K562 (cell line): Measurements from ENCODE around the gene ZCCHC24. TPM values are rescaled to one million over a fixed set of nuclear protein-coding genes. Genes with fewer than 3 reads are reported as not detected.

Source experiments
- ATF1 ChIP-seq, 2 experiments: fragments of 450-650 bp in 1 of 2; IDR thresholded peaks; 2 replicates each; pipeline ENCODE4 v1.6.1; 2016; ENCODE audit warnings: missing compliant biosample characterization in 1 of 2, missing genetic modification characterization in 1 of 2
- DPF2 ChIP-seq: fragments of 450-650 bp; IDR thresholded peaks from 2 replicates; pipeline ENCODE4 v1.6.1; 2016
- EP300 ChIP-seq: IDR thresholded peaks from 2 replicates; pipeline ENCODE4 v1.6.1; 2012; ENCODE audit warnings: low read length, improper control_type of control experiment
- ETV1 ChIP-seq: fragments of 450-650 bp; conservative IDR thresholded peaks from 2 replicates; pipeline ENCODE4 v1.6.1; 2016; ENCODE audit warnings: missing genetic modification characterization, control low read depth, low read depth, missing compliant biosample characterization
- IRF2 ChIP-seq: sonication (generic); formaldehyde crosslinking; IDR thresholded peaks from 2 replicates; pipeline ENCODE4 v1.8.1; 2022; ENCODE audit warnings: mild to moderate bottlenecking, missing genetic modification reagents
- MED1 ChIP-seq: sonication (generic); formaldehyde crosslinking; IDR thresholded peaks from 2 replicates; pipeline ENCODE4 v1.8.1; 2023; ENCODE audit warnings: missing genetic modification reagents, borderline replicate concordance
- MTF1 ChIP-seq: fragments of 250-450 bp; sonication (Bioruptor Pico); IDR thresholded peaks from 2 replicates; pipeline ENCODE4 v1.9.0; 2021; ENCODE audit warnings: moderate library complexity, mild to moderate bottlenecking, inconsistent platforms, borderline replicate concordance
- POLR2AphosphoS5 ChIP-seq: IDR thresholded peaks from 2 replicates; pipeline ENCODE4 v1.6.1; 2011; ENCODE audit warnings: mild to moderate bottlenecking, low read depth, low read length, moderate library complexity; ENCODE audit not compliant: control insufficient read depth, insufficient read depth
- RBM15 ChIP-seq: fragments of 200-400 bp; formaldehyde crosslinking; IDR thresholded peaks from 2 replicates; pipeline ENCODE4 v1.6.1; 2018; ENCODE audit warnings: mild to moderate bottlenecking, low read length, moderate library complexity; ENCODE audit not compliant: insufficient read depth
- SMARCA5 ChIP-seq: fragments of 450-650 bp; IDR thresholded peaks from 2 replicates; pipeline ENCODE4 v1.6.1; 2016
- TAF9B ChIP-seq: fragments of 450-650 bp; IDR thresholded peaks from 2 replicates; pipeline ENCODE4 v1.6.1; 2018; ENCODE audit warnings: mild to moderate bottlenecking; ENCODE audit not compliant: partially characterized antibody
- TOE1 ChIP-seq, 2 experiments: fragments of 450-650 bp in 1 of 2; sonication (generic) in 1 of 2; formaldehyde crosslinking in 1 of 2; IDR thresholded peaks; 2 replicates each; pipeline versions ENCODE4 v1.7.1 to v1.8.0; 2016 to 2022; ENCODE audit warnings: borderline replicate concordance in 2 of 2, mild to moderate bottlenecking in 2 of 2, antibody characterized with exemption in 1 of 2, inconsistent platforms in 1 of 2, low read depth in 1 of 2, missing genetic modification reagents in 1 of 2, moderate library complexity in 1 of 2
- ZNF24 ChIP-seq: fragments of 450-650 bp; IDR thresholded peaks from 2 replicates; pipeline ENCODE4 v1.6.1; 2016
- ZNF75A ChIP-seq: fragments of 450-650 bp; formaldehyde crosslinking; IDR thresholded peaks from 2 replicates; pipeline ENCODE4 v1.4.0; 2020; ENCODE audit warnings: mild to moderate bottlenecking
- ZNF76 ChIP-seq: fragments of 250-450 bp; sonication (Bioruptor Pico); IDR thresholded peaks from 2 replicates; pipeline ENCODE4 v1.4.0; 2020; ENCODE audit warnings: mild to moderate bottlenecking, moderate library complexity, borderline replicate concordance
- ZNF778 ChIP-seq: fragments of 450-650 bp; formaldehyde crosslinking; IDR thresholded peaks from 2 replicates; pipeline ENCODE4 v1.4.0; 2020; ENCODE audit warnings: mild to moderate bottlenecking, moderate library complexity
- polyA plus RNA-seq, 8 experiments: library from polyadenylated mRNA; depleted of rRNA in 4 of 8; stranded (reverse) in 5 of 8; unstranded in 3 of 8; fragments of >200 nt; fragmentation: Nextera tagmentation in 2 of 8; fragmentation: Illumina TruSeq in 1 of 8; extraction: Ambion mirVana in 2 of 8; extraction: Trizol in 1 of 8; gene quantifications; 2 replicates each; pipeline versions ENCODE4 v1.2.1 to v1.2.3, GENCODE V29; 2011 to 2014; ENCODE audit warnings: inconsistent platforms in 1 of 8, missing spikeins in 1 of 8
- total RNA-seq, 7 experiments: library from RNA; depleted of rRNA in 6 of 7; stranded (reverse); fragments of >200 nt in 6 of 7; fragmentation: Illumina TruSeq in 2 of 7; extraction: Trizol in 2 of 7; gene quantifications; 2 replicates each; pipeline versions ENCODE4 v1.2.1 to v1.2.3, GENCODE V29; 2011 to 2021; ENCODE audit warnings: low replicate concordance in 1 of 7
- TF ChIP-seq, protein P1 (sequence below): sonication (generic); formaldehyde crosslinking; IDR thresholded peaks from 2 replicates; pipeline ENCODE4 v1.8.1; 2022; ENCODE audit warnings: missing genetic modification reagents
- TF ChIP-seq, protein P2 (sequence below): IDR thresholded peaks from 2 replicates; pipeline ENCODE4 v1.6.1; 2011; ENCODE audit not compliant: insufficient read length; ENCODE audit errors: extremely low read depth
- TF ChIP-seq, protein P3 (sequence below): fragments of 200-800 bp; sonication (Bioruptor generic); IDR thresholded peaks from 2 replicates; pipeline ENCODE4 v1.6.1; 2016; ENCODE audit warnings: missing genetic modification characterization, missing compliant biosample characterization

The ZCCHC24 gene
- total and polyA plus RNA-seq, 9 of the 15 experiments (the other 6 are each of a cell fraction or from before 2014, with no cell fraction given) = 0.84 to 11.0 (median 4.6) TPM

DNA sequence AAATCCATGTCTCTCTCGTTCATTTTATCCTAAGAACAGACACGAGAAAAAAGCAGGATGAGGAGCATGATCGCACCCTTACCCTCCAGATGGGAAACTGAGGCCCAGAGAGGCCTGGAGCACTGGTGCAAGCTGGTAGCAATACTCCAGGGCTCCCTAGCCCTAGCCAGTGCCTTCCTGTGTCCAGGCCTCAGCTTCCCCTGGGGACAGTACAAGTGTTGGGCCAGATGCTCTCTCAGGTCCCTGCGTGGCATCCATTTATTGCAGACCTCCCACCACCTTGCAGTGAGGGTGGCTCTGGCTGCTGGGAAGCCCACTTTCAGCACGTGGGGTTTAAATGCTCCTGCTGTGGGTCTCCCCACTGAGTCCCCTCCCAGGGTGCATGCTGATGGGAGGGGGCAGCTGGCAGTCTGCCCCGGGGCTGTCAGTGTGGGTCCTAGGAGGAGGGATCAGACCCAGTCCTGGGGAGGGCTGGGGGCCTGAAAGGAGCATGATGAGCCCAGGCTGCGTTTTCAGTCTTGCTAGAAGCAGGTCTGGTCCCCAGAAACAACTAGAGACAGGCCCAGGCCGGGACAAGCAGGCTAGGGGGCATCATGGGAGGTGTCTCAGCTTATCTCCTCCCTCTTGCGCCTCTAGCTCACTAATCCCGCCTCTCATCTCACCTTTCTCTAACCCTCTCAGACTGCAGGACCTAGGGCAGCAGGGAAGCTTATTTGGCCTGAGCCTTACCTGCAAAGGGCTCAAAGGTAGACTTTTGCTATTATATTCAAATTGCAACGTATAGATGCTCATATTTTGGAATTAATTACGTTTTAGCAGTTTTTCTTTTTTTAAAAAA, 98.8 kb downstream of the ZCCHC24 start (continued):
- no peak for TF ChIP-seq ZNF24
- TF ChIP-seq ZNF75A (CRISPR knock-in tag) = no peak
- TF ChIP-seq RBM15 = no peak
- TF ChIP-seq MTF1 (CRISPR knock-in tag) = 0 out of 2 replicates have a peak, but pooled peaks have one; percentile 26
- no peak for TF ChIP-seq ZNF778 (CRISPR knock-in tag)
- TF ChIP-seq, protein P1, sequence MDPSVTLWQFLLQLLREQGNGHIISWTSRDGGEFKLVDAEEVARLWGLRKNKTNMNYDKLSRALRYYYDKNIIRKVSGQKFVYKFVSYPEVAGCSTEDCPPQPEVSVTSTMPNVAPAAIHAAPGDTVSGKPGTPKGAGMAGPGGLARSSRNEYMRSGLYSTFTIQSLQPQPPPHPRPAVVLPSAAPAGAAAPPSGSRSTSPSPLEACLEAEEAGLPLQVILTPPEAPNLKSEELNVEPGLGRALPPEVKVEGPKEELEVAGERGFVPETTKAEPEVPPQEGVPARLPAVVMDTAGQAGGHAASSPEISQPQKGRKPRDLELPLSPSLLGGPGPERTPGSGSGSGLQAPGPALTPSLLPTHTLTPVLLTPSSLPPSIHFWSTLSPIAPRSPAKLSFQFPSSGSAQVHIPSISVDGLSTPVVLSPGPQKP (CRISPR knock-in tag) = no peak
- peak; percentile 11; the same call in 1 of the 2 replicates for TF ChIP-seq ETV1
- no peak for TF ChIP-seq TOE1 (IDR thresholded peaks at IDR 0.05; ENCODE audit: borderline replicate concordance)
- no peak for TF ChIP-seq TOE1 (CRISPR knock-in tag; IDR thresholded peaks at IDR 0.05; ENCODE audit: borderline replicate concordance, low read depth)
- TF ChIP-seq, protein P2, sequence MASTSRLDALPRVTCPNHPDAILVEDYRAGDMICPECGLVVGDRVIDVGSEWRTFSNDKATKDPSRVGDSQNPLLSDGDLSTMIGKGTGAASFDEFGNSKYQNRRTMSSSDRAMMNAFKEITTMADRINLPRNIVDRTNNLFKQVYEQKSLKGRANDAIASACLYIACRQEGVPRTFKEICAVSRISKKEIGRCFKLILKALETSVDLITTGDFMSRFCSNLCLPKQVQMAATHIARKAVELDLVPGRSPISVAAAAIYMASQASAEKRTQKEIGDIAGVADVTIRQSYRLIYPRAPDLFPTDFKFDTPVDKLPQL = no peak
- TF ChIP-seq ZNF76 = no peak
- TF ChIP-seq IRF2 (CRISPR knock-in tag) = 0 out of 2 replicates have a peak, but pooled peaks have one; percentile 27
- no peak for TF ChIP-seq POLR2AphosphoS5
- no peak for TF ChIP-seq MED1 (CRISPR knock-in tag)
- TF ChIP-seq SMARCA5 = no peak
- TF ChIP-seq DPF2 = peak; percentile 58; the same call in 1 of the 2 replicates
- TF ChIP-seq, protein P3, sequence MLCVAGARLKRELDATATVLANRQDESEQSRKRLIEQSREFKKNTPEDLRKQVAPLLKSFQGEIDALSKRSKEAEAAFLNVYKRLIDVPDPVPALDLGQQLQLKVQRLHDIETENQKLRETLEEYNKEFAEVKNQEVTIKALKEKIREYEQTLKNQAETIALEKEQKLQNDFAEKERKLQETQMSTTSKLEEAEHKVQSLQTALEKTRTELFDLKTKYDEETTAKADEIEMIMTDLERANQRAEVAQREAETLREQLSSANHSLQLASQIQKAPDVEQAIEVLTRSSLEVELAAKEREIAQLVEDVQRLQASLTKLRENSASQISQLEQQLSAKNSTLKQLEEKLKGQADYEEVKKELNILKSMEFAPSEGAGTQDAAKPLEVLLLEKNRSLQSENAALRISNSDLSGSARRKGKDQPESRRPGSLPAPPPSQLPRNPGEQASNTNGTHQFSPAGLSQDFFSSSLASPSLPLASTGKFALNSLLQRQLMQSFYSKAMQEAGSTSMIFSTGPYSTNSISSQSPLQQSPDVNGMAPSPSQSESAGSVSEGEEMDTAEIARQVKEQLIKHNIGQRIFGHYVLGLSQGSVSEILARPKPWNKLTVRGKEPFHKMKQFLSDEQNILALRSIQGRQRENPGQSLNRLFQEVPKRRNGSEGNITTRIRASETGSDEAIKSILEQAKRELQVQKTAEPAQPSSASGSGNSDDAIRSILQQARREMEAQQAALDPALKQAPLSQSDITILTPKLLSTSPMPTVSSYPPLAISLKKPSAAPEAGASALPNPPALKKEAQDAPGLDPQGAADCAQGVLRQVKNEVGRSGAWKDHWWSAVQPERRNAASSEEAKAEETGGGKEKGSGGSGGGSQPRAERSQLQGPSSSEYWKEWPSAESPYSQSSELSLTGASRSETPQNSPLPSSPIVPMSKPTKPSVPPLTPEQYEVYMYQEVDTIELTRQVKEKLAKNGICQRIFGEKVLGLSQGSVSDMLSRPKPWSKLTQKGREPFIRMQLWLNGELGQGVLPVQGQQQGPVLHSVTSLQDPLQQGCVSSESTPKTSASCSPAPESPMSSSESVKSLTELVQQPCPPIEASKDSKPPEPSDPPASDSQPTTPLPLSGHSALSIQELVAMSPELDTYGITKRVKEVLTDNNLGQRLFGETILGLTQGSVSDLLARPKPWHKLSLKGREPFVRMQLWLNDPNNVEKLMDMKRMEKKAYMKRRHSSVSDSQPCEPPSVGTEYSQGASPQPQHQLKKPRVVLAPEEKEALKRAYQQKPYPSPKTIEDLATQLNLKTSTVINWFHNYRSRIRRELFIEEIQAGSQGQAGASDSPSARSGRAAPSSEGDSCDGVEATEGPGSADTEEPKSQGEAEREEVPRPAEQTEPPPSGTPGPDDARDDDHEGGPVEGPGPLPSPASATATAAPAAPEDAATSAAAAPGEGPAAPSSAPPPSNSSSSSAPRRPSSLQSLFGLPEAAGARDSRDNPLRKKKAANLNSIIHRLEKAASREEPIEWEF = no peak
- TF ChIP-seq ATF1 (CRISPR knock-in tag; IDR thresholded peaks at IDR 0.05) = no peak
- TF ChIP-seq ATF1 (tag; IDR thresholded peaks at IDR 0.05) = no peak
- no peak for TF ChIP-seq EP300
- no peak for TF ChIP-seq TAF9B
